ENCODE measurements around the gene ITSN2. TPM values are rescaled to one million over a fixed set of nuclear protein-coding genes. Genes with fewer than 3 reads are reported as not detected.

ITSN2 gene
- 40.6 and 55.6 TPM in 2 replicates for total RNA-seq

DNA sequence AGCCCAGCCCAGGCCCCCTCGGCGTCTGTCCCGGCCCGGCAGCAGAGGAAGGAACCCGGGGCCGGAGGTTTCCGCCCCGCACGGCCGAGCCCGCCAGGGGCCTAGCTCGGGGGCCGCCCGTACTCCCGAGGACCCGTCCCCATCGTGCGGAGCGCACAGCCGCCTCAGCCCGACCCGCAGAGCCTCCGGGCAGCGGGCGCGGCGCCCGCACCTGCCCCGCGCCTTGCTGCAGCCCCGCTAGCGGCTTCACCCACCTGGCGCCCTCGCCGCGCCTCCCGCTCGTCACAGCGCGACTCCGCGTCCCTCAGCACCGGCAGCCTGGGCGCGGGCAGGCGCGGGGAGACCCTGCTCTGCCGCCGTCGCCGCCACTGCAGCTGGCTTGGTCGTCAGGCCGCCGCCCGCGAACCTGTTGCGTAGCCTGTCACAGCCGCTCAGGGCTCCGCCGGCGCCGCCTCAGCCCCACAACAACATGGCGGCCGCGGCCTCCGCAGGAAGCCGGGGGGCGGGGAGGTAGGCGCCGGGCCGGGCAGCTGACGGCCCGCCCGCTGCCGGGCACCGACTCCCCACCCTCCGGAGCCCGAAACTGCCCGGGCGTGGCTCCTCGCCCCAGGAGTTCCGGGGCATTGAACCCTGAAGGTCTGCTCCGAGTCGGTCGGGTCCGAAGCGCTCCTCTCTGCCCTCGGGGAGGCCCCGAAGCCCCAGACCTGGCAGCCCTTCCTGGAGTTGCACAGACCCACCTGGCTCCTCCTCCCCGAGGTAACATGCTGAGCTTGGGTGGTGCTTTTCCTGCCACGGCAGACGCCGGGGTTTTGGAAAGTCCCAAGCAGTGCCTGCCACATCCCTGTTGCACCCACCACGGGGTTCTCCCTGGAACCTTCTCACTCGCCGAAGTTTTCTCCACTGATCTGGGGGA is at the start of gene ITSN2:
Gene ITSN2, minus strand, starts transcription at position 487 of the 913 bp plus-strand sequence. CDS start 32,454 bp downstream, outside the sequence.

DNA sequence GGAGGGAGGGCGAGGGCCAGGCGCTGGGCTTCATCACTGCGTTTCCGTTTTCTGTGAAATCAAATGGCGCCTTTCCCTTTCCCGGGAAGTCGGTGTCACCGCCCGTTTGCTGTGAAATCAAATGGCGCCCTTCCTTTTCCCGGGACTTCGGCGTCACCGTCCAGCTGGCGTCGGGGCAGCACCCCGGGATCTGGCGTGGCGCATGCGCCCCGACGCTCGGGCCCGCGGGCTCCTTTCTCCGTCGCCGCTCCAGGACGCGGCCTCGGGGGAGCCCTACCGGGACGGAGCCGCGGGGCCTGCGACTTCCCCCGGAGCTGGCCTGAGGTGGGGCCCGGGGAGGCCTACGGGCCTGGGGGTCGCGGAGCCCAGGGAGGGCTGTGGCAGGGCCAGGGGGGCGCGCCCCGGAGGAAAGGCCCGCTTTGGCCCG is 185.5 kb downstream of the ITSN2 start, which contains the start of gene FAM228A:
Gene FAM228A, plus strand, starts transcription at position 203 of the 427 bp plus-strand sequence. CDS start 428 bp downstream, outside the sequence.

Other genes starting within 250 kb of the ITSN2 start
- 0.30 TPM in 1 of 2 replicates, not detected in the other for gene PFN4, start 237.2 kb downstream of the ITSN2 start, total RNA-seq
- 3.6 and 5.2 TPM in 2 replicates for gene FAM228B, start 237.1 kb downstream of the ITSN2 start, total RNA-seq
- not detected in 2 replicates for gene FAM228A, start 185.5 kb downstream of the ITSN2 start, total RNA-seq
- 3.2 and 5.0 TPM in 2 replicates for gene NCOA1, start 130.7 kb upstream of the ITSN2 start, total RNA-seq